Measurements from ENCODE around the gene TNFAIP6. TPM values are rescaled to one million over a fixed set of nuclear protein-coding genes. Genes with fewer than 3 reads are reported as not detected.

Gene TNFAIP6
- total and polyA plus RNA-seq, 2 donors from 2014 or later = 0.28 to 2.5 TPM

DNA sequence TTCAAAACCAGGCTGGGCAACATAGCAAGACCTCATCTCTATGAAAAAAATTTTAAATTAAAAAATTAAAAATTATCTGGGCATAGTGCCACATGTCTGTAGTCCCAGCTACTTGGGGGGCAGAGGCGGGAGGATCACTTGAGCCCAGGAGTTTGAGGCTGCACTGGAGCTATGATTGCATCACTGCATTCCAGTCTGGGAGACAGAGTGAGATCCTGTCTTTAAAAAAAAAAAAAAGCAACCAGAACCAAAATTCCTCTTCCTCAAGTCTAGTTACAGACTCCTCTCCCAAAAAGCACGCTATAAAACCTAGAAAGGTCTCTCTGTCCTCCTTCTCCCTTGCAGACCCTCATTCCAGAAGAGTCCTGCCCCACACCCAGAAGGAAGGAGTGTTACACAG lies 23.9 kb downstream of the TNFAIP6 start:
- intact Hi-C loops (cut with DNase I) = no loop called here
- no peaks in the 10 kb centered on the region for H3K36me3 ChIP-seq (ENCODE audit: control insufficient read depth in 2 of 3, insufficient read depth in 3 of 3, low read length in 3 of 3)
- no peak overlapping the region for H3K4me3 ChIP-seq (ENCODE audit: low read length in 3 of 3)
- H3K9me3 ChIP-seq (ENCODE audit: control insufficient read depth in 2 of 3, insufficient read depth in 1 of 3, low read length in 3 of 3) = no peaks in the 10 kb centered on the region
- DNase-seq (no peak), FAIRE-seq (no peak)
- TF ChIP-seq, protein P1, sequence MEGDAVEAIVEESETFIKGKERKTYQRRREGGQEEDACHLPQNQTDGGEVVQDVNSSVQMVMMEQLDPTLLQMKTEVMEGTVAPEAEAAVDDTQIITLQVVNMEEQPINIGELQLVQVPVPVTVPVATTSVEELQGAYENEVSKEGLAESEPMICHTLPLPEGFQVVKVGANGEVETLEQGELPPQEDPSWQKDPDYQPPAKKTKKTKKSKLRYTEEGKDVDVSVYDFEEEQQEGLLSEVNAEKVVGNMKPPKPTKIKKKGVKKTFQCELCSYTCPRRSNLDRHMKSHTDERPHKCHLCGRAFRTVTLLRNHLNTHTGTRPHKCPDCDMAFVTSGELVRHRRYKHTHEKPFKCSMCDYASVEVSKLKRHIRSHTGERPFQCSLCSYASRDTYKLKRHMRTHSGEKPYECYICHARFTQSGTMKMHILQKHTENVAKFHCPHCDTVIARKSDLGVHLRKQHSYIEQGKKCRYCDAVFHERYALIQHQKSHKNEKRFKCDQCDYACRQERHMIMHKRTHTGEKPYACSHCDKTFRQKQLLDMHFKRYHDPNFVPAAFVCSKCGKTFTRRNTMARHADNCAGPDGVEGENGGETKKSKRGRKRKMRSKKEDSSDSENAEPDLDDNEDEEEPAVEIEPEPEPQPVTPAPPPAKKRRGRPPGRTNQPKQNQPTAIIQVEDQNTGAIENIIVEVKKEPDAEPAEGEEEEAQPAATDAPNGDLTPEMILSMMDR (IDR thresholded peaks at IDR 0.05; ENCODE audit: borderline replicate concordance, extremely low read depth, insufficient read depth) = no peak
- no peak overlapping the region for H3K27ac ChIP-seq (ENCODE audit: low read depth in 2 of 2, low read length in 2 of 2)
- H3K27me3 ChIP-seq (ENCODE audit: control insufficient read depth, insufficient read depth, low read length) = no peaks in the 10 kb centered on the region
- no peak overlapping the region for H3K9ac ChIP-seq (ENCODE audit: low read length in 3 of 3)
- no peaks in the 10 kb centered on the region for H3K4me1 ChIP-seq (ENCODE audit: control insufficient read depth in 2 of 3, insufficient read depth in 2 of 3, low read depth in 1 of 3, low read length in 3 of 3)

DNA sequence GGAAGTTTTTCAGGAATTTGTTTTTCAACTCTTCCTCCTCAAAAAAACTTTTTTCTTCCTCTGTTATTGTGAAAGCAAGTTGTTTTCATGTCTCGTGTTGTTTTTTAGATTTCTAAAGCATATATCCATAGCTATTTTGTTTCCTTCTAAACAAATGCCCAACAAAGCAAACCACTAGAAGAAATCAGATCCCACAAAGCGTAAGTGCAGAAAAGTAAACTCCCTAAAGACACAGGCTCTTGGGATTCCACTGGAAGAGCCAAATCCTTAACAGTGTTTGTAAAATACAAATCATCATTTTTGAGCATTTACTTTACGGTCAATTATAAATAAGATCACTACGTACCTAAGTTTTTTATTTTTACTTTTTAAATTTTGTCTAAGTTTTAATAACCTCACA lies 30.6 kb downstream of the TNFAIP6 start:
- no peaks in the 10 kb centered on the region for H3K36me3 ChIP-seq (ENCODE audit: control insufficient read depth in 2 of 3, insufficient read depth in 3 of 3, low read length in 3 of 3)
- H3K27me3 ChIP-seq (ENCODE audit: control insufficient read depth, insufficient read depth, low read length) = no peaks in the 10 kb centered on the region
- TF ChIP-seq, protein P1 (IDR thresholded peaks at IDR 0.05; ENCODE audit: borderline replicate concordance, extremely low read depth, insufficient read depth) = no peak
- H3K9me3 ChIP-seq (ENCODE audit: control insufficient read depth in 2 of 3, insufficient read depth in 1 of 3, low read length in 3 of 3) = no peaks in the 10 kb centered on the region
- DNase-seq = no peak
- FAIRE-seq = no peak
- no peak overlapping the region for H3K9ac ChIP-seq (ENCODE audit: low read length in 3 of 3)
- no peaks in the 10 kb centered on the region for H3K4me1 ChIP-seq (ENCODE audit: control insufficient read depth in 2 of 3, insufficient read depth in 2 of 3, low read depth in 1 of 3, low read length in 3 of 3)
- H3K4me3 ChIP-seq (ENCODE audit: low read length in 3 of 3) = no peak overlapping the region
- H3K27ac ChIP-seq (ENCODE audit: low read depth in 2 of 2, low read length in 2 of 2) = no peak overlapping the region
- intact Hi-C loops (cut with DNase I) = no loop called here

DNA sequence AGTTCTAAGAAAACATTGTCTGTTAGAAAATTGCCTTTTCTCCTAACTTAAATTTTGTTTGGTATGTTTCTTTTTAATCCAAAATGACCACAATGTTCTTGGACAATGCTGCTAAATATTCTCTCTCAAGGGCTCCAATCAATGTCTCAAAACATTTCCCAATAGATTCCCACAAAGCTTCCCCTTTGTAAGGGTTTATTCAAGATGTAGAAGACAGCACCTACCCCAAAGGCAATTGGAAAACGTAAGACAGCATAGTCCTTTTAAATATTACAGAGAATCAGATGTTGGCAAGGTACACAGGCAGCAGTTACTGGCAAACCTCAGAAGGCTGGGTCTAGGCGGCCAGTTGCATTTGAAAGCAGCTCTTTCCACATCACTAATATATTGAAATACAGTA lies 34.0 kb downstream of the TNFAIP6 start:
- Histone ChIP-seq H3K36me3 (ENCODE audit: control insufficient read depth in 2 of 3, insufficient read depth in 3 of 3, low read length in 3 of 3) (no peaks in the 10 kb centered on the region), H3K9ac (ENCODE audit: low read length in 3 of 3) (no peak overlapping the region), H3K4me3 (ENCODE audit: low read length in 3 of 3) (no peak overlapping the region), H3K4me1 (ENCODE audit: control insufficient read depth in 2 of 3, insufficient read depth in 2 of 3, low read depth in 1 of 3, low read length in 3 of 3) (no peaks in the 10 kb centered on the region), H3K9me3 (ENCODE audit: control insufficient read depth in 2 of 3, insufficient read depth in 1 of 3, low read length in 3 of 3) (no peaks in the 10 kb centered on the region), H3K27ac (ENCODE audit: low read depth in 2 of 2, low read length in 2 of 2) (no peak overlapping the region), H3K27me3 (ENCODE audit: control insufficient read depth, insufficient read depth, low read length) (no peaks in the 10 kb centered on the region)
- TF ChIP-seq, protein P1 (IDR thresholded peaks at IDR 0.05; ENCODE audit: borderline replicate concordance, extremely low read depth, insufficient read depth) = no peak
- DNase-seq (no peak), FAIRE-seq (no peak)
- intact Hi-C loops (cut with DNase I) = no loop called here

DNA sequence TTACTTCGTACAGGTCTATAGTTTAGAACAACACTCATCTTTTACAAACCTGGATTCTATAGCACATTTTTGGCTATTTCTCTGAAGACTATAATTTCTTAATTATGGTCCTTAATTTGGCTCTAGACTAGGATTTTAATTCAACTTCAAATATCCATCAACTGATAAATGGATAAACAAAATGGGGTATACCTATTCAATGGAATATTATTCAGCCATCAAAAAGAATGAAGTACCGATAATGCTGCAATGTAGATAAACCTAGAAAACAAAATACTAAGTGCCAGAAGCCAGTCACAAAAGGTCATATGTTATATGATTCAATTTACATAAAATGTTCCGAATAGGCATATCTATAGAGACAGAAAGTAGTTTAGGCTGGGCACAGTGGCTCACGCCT lies 37.1 kb downstream of the TNFAIP6 start:
- TF ChIP-seq, protein P1 (IDR thresholded peaks at IDR 0.05; ENCODE audit: borderline replicate concordance, extremely low read depth, insufficient read depth) = no peak
- no peak overlapping the region for H3K27ac ChIP-seq (ENCODE audit: low read depth in 2 of 2, low read length in 2 of 2)
- FAIRE-seq = no peak
- no peaks in the 10 kb centered on the region for H3K27me3 ChIP-seq (ENCODE audit: control insufficient read depth, insufficient read depth, low read length)
- intact Hi-C loops (cut with DNase I) = no loop called here
- H3K4me1 ChIP-seq (ENCODE audit: control insufficient read depth in 2 of 3, insufficient read depth in 2 of 3, low read depth in 1 of 3, low read length in 3 of 3) = no peaks in the 10 kb centered on the region
- no peak for DNase-seq
- no peak overlapping the region for H3K9ac ChIP-seq (ENCODE audit: low read length in 3 of 3)
- no peaks in the 10 kb centered on the region for H3K36me3 ChIP-seq (ENCODE audit: control insufficient read depth in 2 of 3, insufficient read depth in 3 of 3, low read length in 3 of 3)
- no peaks in the 10 kb centered on the region for H3K9me3 ChIP-seq (ENCODE audit: control insufficient read depth in 2 of 3, insufficient read depth in 1 of 3, low read length in 3 of 3)
- no peak overlapping the region for H3K4me3 ChIP-seq (ENCODE audit: low read length in 3 of 3)

Data from kidney (tissue), 14 donors.